ENCODE measurements around the gene ARL5A. TPM values are rescaled to one million over a fixed set of nuclear protein-coding genes. Genes with fewer than 3 reads are reported as not detected.

ARL5A gene
- total and polyA plus RNA-seq, 11 donors = 12.9 to 59.1 (median 54.4) TPM

DNA sequence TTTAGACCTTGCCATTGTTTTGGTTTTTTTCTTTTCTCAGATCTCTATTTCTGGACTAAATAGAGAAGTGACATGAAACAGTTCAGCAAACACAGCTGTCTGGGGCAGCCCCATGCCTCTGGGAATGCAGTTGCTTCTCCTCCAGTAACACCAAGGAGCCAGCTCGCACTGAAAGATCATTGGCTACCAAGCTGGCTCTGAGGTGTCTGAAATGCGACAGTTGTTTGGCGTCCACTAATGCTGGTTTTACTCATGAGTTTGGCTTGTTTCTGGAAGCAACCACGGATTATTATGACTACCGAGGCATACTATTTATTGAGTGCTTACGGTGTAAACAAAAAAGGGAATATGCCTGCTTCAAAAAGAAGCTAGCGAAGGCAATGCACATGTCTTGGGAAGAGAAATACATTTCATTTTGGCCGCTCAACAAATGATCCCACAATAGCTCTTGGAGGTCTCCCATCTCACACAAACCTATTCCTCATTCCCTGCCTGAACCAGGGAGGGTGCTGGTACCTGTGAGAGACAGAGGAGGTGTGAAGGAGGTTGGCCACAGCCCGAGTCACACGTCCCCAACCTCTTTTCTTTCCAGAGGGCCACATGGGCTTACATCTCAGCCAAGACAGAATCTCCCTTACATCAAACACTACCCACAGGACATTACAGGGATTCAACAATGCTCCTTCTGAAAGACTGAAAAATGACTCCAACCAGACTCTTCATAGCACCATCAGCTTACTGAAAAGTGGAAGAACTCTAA lies 56.4 kb downstream of the ARL5A start:
- peaks cover 0 to 5% (median 0%) of the 10 kb centered on the region in 12 donors for H3K9me3 ChIP-seq
- DNase-seq = peak in 2 of 5 donors; percentile 28 to 31
- 81 to 87% (median 84%) methylated on average over 10 of the region's 10 CpGs for WGBS, 4 donors

DNA sequence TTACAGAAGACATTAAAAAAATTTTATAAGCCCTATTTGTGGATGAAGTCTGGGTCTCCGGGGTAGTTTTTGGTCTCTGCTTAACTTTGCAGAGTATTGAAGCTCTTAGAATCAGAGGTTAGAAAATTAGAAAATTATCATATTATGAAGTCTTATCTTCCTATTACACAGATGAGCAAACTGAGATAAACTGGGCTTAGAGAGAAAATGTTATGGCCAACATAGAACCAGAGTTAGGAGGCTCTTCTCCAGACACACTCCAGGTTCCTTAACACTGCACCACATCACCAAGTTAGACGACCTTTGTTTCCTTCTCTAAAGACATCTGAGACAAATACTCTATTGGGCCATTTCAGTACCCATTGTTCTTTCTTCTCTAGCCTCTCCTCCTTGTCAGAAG lies 57.2 kb downstream of the ARL5A start:
- peaks cover 0 to 45% (median 21%) of the 10 kb centered on the region in 12 donors for H3K4me1 ChIP-seq
- WGBS, 4 donors = 81 to 85% (median 84%) methylated on average over 2 of the region's 2 CpGs
- H3K4me3 ChIP-seq = no peak overlapping the region
- peak overlapping the region in 2 of 12 donors; percentile 2 to 17 for H3K27ac ChIP-seq
- intact Hi-C loops (cut with DNase I) = no loop called here
- H3K27me3 ChIP-seq = no peaks in the 10 kb centered on the region
- H3K9me3 ChIP-seq = peaks cover 0 to 5% (median 0%) of the 10 kb centered on the region in 12 donors
- TF ChIP-seq, protein P1, sequence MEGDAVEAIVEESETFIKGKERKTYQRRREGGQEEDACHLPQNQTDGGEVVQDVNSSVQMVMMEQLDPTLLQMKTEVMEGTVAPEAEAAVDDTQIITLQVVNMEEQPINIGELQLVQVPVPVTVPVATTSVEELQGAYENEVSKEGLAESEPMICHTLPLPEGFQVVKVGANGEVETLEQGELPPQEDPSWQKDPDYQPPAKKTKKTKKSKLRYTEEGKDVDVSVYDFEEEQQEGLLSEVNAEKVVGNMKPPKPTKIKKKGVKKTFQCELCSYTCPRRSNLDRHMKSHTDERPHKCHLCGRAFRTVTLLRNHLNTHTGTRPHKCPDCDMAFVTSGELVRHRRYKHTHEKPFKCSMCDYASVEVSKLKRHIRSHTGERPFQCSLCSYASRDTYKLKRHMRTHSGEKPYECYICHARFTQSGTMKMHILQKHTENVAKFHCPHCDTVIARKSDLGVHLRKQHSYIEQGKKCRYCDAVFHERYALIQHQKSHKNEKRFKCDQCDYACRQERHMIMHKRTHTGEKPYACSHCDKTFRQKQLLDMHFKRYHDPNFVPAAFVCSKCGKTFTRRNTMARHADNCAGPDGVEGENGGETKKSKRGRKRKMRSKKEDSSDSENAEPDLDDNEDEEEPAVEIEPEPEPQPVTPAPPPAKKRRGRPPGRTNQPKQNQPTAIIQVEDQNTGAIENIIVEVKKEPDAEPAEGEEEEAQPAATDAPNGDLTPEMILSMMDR (IDR thresholded peaks at IDR 0.05) = no peak
- TF ChIP-seq POLR2A (IDR thresholded peaks at IDR 0.05) = no peak
- no peak for DNase-seq
- no peak for ATAC-seq
- peaks cover 0 to 4% (median 0%) of the 10 kb centered on the region in 9 donors for H3K36me3 ChIP-seq

More for the DNA sequence above, 56.4 kb downstream of the ARL5A start:
- Histone ChIP-seq H3K27me3 (no peaks in the 10 kb centered on the region), H3K4me3 (no peak overlapping the region), H3K4me1 (peaks cover 0 to 37% (median 14%) of the 10 kb centered on the region in 12 donors), H3K36me3 (peaks cover 0 to 12% (median 6%) of the 10 kb centered on the region in 9 donors), H3K27ac (peak overlapping the region in 3 of 12 donors; percentile 2 to 35 (median 17))
- TF ChIP-seq, protein P1 (IDR thresholded peaks at IDR 0.05) = no peak
- no peak for TF ChIP-seq POLR2A (IDR thresholded peaks at IDR 0.05)
- intact Hi-C loops (cut with DNase I) = no loop called here
- ATAC-seq = peak in 3 of 4 donors; percentile 61 to 78 (median 71)

DNA sequence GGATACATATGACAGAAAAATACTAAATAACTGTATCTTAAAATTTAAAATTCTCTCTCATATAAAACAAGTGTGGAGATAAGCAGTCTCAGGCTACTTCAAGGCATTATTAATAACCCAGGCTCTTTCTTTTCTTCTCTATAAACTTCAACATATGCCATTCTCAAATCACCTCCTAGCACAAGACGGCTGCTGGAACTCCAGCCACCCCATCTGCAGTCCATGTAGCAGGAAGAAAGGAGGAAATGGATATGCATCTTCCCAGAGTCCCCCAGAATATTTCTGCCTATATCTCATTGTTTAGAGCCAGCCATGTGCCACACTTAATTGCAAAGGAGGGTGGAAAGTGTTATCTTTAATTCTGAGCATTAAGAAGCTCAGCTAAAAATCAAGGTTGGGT lies 58.6 kb downstream of the ARL5A start:
- H3K36me3 ChIP-seq = no peaks in the 10 kb centered on the region
- WGBS, 4 donors = 96 to 100% (median 97%) methylated on average over 1 of the region's 1 CpG
- TF ChIP-seq, protein P1 (IDR thresholded peaks at IDR 0.05) = no peak
- no peak for TF ChIP-seq POLR2A (IDR thresholded peaks at IDR 0.05)
- no peak overlapping the region for H3K27ac ChIP-seq
- H3K9me3 ChIP-seq = peaks cover 0 to 5% (median 0%) of the 10 kb centered on the region in 12 donors
- no peaks in the 10 kb centered on the region for H3K27me3 ChIP-seq
- intact Hi-C loops (cut with DNase I) = no loop called here
- ATAC-seq (no peak), DNase-seq (no peak)
- peaks cover 0 to 48% (median 17%) of the 10 kb centered on the region in 12 donors for H3K4me1 ChIP-seq
- H3K4me3 ChIP-seq = no peak overlapping the region

DNA sequence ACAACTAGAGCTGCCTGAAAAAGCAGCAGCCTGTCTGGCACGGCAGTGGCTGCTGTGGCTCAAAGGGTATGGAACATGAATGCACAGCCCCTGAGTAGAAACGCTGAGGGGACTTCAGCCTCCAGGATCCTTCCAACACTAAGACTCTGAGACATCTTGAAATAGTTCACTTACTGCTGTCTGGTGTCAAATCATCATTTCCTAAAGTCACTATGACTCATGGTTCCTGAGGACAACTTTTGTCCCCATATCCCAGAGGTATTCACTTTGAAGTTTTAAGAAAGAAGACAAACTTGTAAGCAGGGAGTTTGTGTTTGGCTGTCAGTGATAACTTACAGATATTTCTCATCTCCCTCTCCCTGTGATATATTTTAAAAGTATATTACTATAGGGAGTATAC lies 60.7 kb downstream of the ARL5A start:
- 53 to 67% (median 60%) methylated on average over 2 of the region's 2 CpGs for WGBS, 4 donors
- peaks cover 0 to 5% (median 0%) of the 10 kb centered on the region in 12 donors for H3K9me3 ChIP-seq
- TF ChIP-seq, protein P1 (IDR thresholded peaks at IDR 0.05) = no peak
- no peak for TF ChIP-seq POLR2A (IDR thresholded peaks at IDR 0.05)
- no peak for DNase-seq
- no peak overlapping the region for H3K4me3 ChIP-seq
- H3K27ac ChIP-seq = peak overlapping the region in 1 of 12 donors; percentile 19
- H3K36me3 ChIP-seq = no peaks in the 10 kb centered on the region
- intact Hi-C loops (cut with DNase I) = no loop called here
- peak in 1 of 4 donors; percentile 32 for ATAC-seq
- H3K27me3 ChIP-seq = no peaks in the 10 kb centered on the region
- peaks cover 0 to 42% (median 13%) of the 10 kb centered on the region in 12 donors for H3K4me1 ChIP-seq

Measured in heart left ventricle (tissue), 16 donors.